ENCODE measurements around the gene TOR4A. TPM values are rescaled to one million over a fixed set of nuclear protein-coding genes. Genes with fewer than 3 reads are reported as not detected.

TOR4A gene
- total and polyA plus RNA-seq, 2 donors from 2014 or later, result 4.9 to 23.8 TPM

DNA sequence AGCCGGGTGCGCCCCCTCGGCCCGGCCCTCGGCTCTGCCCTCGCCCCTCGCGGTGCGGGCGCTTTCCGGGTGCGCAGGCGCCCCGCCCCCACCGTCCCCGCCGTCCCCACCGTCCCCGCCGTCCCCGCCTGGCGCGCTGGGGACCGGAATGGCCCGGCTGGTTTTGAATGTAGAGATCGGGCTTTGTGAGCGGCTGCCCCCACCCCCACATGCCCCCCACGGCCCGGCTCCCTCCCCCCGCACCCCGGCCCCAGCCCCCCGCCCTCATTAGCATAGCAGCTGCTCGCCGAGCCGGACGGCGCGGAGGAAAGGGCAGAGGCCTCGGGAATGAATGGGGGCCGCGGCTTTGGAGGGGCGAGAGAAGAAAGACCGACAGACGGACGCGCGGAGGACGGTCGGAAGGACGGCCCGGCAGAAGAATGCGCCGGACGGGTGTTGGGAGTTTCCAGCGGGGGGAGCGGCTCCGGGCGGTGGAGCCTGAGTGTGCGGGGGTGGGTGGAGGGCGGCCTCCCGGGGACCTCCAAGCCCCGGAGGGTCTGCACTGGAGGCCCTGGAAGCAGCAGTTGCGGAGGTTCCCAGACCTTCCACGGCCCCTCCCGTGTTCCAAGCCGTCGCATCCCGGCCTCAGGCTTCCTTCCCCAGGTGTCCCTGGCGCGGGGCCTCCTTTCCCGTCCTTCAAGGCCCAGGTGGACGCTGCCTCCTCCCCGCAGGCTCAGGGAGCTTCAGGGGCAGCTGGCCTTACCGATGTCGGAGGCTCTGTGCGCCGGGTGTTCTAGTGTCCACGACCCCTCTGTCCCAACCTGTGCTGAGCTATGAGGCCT, 18.5 kb downstream of the TOR4A start:
- H3K9ac ChIP-seq (ENCODE audit: low read length in 3 of 3), result peak overlapping the region in 2 of 3 donors; percentile 10 to 51
- peak overlapping the region; percentile 75 to 88 for H3K27ac ChIP-seq (ENCODE audit: low read depth in 2 of 2, low read length in 2 of 2)
- H3K4me3 ChIP-seq (ENCODE audit: low read length in 3 of 3), result peak overlapping the region in 2 of 3 donors; percentile 42 to 43
- peak in 3 of 5 donors; percentile 35 to 76 (median 53) for DNase-seq
- H3K9me3 ChIP-seq (ENCODE audit: control insufficient read depth in 2 of 3, insufficient read depth in 1 of 3, low read length in 3 of 3), result peaks cover 0 to 4% (median 0%) of the 10 kb centered on the region in 3 donors
- peaks cover 0 to 8% (median 0%) of the 10 kb centered on the region in 3 donors for H3K4me1 ChIP-seq (ENCODE audit: control insufficient read depth in 2 of 3, insufficient read depth in 2 of 3, low read depth in 1 of 3, low read length in 3 of 3)
- intact Hi-C loops (cut with DNase I), result loop anchor here (5.0 to 10.0 kb wide), 2 partner anchors 111 to 229 kb away; no protein-coding TSS in a partner anchor
- FAIRE-seq, result no peak
- TF ChIP-seq CTCF (IDR thresholded peaks at IDR 0.05; ENCODE audit: borderline replicate concordance, extremely low read depth, insufficient read depth), result no peak
- no peaks in the 10 kb centered on the region for H3K27me3 ChIP-seq (ENCODE audit: control insufficient read depth, insufficient read depth, low read length)
- no peaks in the 10 kb centered on the region for H3K36me3 ChIP-seq (ENCODE audit: control insufficient read depth in 2 of 3, insufficient read depth in 3 of 3, low read length in 3 of 3)

DNA sequence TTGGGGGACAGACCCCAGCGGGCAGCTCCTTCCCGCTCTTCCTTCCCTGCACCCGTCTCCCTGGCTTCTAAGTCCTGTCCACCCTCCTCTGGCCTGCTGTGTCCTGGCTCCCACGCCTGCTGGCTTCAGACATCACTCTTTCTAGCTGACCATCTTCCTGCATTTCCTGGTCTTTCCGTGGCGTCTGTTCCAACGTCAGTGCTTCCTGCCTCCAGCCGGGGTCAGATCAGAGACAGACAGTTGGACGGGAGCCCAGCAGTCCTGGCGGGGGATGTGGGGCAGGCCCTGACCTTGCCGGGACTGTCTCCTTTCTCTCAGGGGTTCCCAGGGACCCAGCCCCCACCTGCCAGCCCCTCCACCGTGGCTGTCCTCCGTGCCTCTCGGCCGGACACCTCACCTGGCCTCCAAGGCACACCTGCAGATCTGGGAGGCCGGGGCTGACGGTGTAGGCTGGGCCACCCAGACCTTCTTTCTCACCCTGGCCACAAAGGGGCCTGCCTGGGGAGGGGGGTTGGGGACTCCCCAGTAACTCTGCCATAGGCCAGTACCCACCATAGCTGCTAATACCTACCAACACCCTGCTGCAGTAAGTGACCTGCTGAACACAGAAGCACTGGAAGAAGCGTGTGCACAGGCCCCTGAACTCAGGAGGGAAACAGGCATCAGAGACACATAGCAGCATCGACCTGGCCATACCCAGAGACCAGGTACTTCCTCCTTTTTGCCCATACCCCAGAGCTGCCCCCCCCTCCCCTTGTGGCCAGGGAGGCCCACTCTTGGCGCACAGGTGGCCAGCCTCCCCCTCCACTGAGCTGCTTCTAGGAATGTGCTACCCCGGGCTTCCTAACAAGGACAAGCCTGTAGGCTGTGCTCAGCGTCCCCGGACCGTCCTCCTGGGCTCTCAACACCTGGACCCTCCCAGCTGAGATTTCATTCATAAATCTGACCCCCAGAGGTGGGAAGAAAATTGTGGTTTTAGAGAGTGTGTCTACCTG, 19.4 kb downstream of the TOR4A start:
- peak overlapping the region; percentile 75 to 88 for H3K27ac ChIP-seq (ENCODE audit: low read depth in 2 of 2, low read length in 2 of 2)
- peak overlapping the region in 2 of 3 donors; percentile 42 to 43 for H3K4me3 ChIP-seq (ENCODE audit: low read length in 3 of 3)
- intact Hi-C loops (cut with DNase I), result loop anchor here (5.0 to 10.0 kb wide), 2 partner anchors 110 to 228 kb away; no protein-coding TSS in a partner anchor
- FAIRE-seq, result no peak
- peak overlapping the region in 2 of 3 donors; percentile 10 to 51 for H3K9ac ChIP-seq (ENCODE audit: low read length in 3 of 3)
- H3K9me3 ChIP-seq (ENCODE audit: control insufficient read depth in 2 of 3, insufficient read depth in 1 of 3, low read length in 3 of 3), result peaks cover 0 to 4% (median 0%) of the 10 kb centered on the region in 3 donors
- peaks cover 0 to 11% (median 0%) of the 10 kb centered on the region in 3 donors for H3K4me1 ChIP-seq (ENCODE audit: control insufficient read depth in 2 of 3, insufficient read depth in 2 of 3, low read depth in 1 of 3, low read length in 3 of 3)
- H3K36me3 ChIP-seq (ENCODE audit: control insufficient read depth in 2 of 3, insufficient read depth in 3 of 3, low read length in 3 of 3), result no peaks in the 10 kb centered on the region
- no peaks in the 10 kb centered on the region for H3K27me3 ChIP-seq (ENCODE audit: control insufficient read depth, insufficient read depth, low read length)
- no peak for TF ChIP-seq CTCF (IDR thresholded peaks at IDR 0.05; ENCODE audit: borderline replicate concordance, extremely low read depth, insufficient read depth)
- peak in 3 of 5 donors; percentile 39 to 71 (median 68) for DNase-seq

- intact Hi-C loops (cut with DNase I), result loop anchor here (5.0 to 10.0 kb wide), 2 partner anchors 109 to 227 kb away; no protein-coding TSS in a partner anchor
- H3K4me3 ChIP-seq (ENCODE audit: low read length in 3 of 3), result no peak overlapping the region
- peak overlapping the region in 1 of 3 donors; percentile 34 for H3K9ac ChIP-seq (ENCODE audit: low read length in 3 of 3)
- peaks cover 0 to 4% (median 0%) of the 10 kb centered on the region in 3 donors for H3K9me3 ChIP-seq (ENCODE audit: control insufficient read depth in 2 of 3, insufficient read depth in 1 of 3, low read length in 3 of 3)
- H3K4me1 ChIP-seq (ENCODE audit: control insufficient read depth in 2 of 3, insufficient read depth in 2 of 3, low read depth in 1 of 3, low read length in 3 of 3), result peaks cover 0 to 11% (median 0%) of the 10 kb centered on the region in 3 donors
- peak overlapping the region; percentile 51 to 57 for H3K27ac ChIP-seq (ENCODE audit: low read depth in 2 of 2, low read length in 2 of 2)
- no peak for TF ChIP-seq CTCF (IDR thresholded peaks at IDR 0.05; ENCODE audit: borderline replicate concordance, extremely low read depth, insufficient read depth)
- H3K36me3 ChIP-seq (ENCODE audit: control insufficient read depth in 2 of 3, insufficient read depth in 3 of 3, low read length in 3 of 3), result no peaks in the 10 kb centered on the region
- FAIRE-seq, result no peak
- peak in 1 of 5 donors; percentile 49 for DNase-seq
- no peaks in the 10 kb centered on the region for H3K27me3 ChIP-seq (ENCODE audit: control insufficient read depth, insufficient read depth, low read length)
These were observed 20.4 kb downstream of the TOR4A start for GRCh38 chr9:137297966-137298365.
